ENCODE results near the gene ISY1.

ISY1 gene

GRCh38 chr3:129085818-129086217 lies 75.0 kb downstream of the ISY1 start:
- DNase-seq, result no peak

DNA sequence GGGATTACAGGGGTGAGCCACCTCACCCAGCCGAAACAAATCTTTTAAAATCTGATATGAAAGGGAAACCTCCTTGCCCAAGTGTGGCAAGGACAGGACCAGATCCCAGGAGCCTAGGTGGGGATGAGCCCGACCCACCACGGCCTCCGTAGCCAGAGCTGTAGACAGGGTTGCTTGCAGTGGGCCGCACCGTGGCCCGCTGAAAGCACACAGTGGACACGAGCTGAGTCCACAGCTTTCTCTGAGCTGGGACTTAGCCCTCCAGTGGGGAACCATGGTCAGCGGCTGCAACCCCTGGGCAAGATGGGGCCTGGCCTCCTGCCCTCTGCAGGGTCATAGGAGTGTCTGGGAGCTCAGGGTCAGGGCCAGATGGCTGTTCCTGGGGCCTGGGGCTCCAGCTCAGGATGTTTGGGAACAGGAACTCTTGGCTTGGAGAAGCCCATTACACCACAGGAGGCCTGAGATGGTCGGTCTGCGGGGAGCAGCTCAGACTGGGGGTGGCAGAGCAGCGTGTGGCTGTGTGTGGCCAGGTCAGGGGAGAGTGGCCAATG lies 75.6 kb downstream of the ISY1 start:
- DNase-seq, result no peak

DNA sequence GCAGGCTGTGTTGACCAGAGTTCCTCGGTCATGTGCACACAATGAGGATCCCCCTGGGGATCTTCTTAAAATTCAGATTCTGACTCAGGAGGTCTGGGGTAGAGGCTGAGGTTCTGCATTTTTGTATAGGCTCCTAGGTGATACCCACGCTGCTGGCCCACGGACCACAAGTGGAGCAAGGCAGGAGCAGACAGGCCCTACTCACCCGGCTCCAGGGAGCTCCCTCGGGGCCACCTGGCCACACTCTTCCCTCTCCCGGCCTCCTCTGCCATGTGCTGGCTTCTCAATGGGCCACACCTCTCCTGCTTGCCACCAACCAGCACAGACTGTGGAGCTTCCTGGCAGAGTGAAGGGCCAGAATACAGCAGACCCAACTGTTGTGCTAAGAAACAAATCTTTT lies 76.4 kb downstream of the ISY1 start:
- no peak for DNase-seq

GRCh38 chr3:129082026-129082425 lies 78.8 kb downstream of the ISY1 start:
- no peak for DNase-seq

- no peak for DNase-seq
Observed at GRCh38 chr3:129081503-129081902, 79.4 kb downstream of the ISY1 start.

DNA sequence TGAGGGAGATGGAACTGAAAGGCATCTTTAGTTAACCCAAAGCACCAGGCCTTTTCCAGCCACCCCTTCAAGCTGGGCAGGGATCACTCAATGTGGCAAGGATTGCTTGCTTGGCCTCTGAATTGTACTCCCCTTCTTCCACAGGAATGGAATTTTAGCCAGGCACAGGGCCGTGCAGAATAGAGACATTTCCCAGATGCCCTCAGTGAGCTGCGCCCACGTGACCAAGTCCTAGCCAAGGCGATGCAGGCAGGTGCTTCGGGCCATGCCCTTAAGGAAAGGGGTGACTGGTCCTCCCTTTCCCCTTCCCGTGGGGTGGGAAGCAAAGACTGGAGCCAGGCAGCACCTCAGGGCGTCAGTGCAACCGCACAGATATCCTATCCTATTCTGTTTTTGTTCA lies 82.4 kb downstream of the ISY1 start:
- no peak for DNase-seq

Data from activated CD4-positive, CD25-positive, alpha-beta regulatory T cell treated with anti-CD3 and anti-CD28 coated beads, Interleukin-2, amount 50 U/mL, for 72 hours (primary cell).